GM19467 (cell line): ENCODE results near the gene GPR137B.
"Not testable (repeated sequence)": the region's sequence is repeated elsewhere in the genome, so short reads cannot be mapped to it uniquely, and the experiment has no call there.

ENCODE experiments used
- ATAC-seq: cut with Tn5 transposase; IDR thresholded peaks from one replicate; pipeline ENCODE4 v1.9.1; 2021; ENCODE audit warnings: mild to moderate bottlenecking, moderate library complexity; ENCODE audit not compliant: unreplicated experiment

GPR137B gene

GRCh38 chr1:236142253-236143103 lies at the start of gene GPR137B:
TSS of gene GPR137B (plus strand) at chr1:236142539. CDS start at chr1:236142623, 84 bp downstream.
- peak; percentile 47 for ATAC-seq

- no peak for ATAC-seq
Observed at GRCh38 chr1:236092899-236093298, 49.4 kb upstream of the GPR137B start.

- no peak for ATAC-seq
Observed at GRCh38 chr1:236095705-236096520, 46.4 kb upstream of the GPR137B start.

GRCh38 chr1:236096660-236097482 lies 45.5 kb upstream of the GPR137B start:
- ATAC-seq = not testable (repeated sequence)

GRCh38 chr1:236098267-236098666 lies 44.1 kb upstream of the GPR137B start:
- ATAC-seq = no peak

DNA sequence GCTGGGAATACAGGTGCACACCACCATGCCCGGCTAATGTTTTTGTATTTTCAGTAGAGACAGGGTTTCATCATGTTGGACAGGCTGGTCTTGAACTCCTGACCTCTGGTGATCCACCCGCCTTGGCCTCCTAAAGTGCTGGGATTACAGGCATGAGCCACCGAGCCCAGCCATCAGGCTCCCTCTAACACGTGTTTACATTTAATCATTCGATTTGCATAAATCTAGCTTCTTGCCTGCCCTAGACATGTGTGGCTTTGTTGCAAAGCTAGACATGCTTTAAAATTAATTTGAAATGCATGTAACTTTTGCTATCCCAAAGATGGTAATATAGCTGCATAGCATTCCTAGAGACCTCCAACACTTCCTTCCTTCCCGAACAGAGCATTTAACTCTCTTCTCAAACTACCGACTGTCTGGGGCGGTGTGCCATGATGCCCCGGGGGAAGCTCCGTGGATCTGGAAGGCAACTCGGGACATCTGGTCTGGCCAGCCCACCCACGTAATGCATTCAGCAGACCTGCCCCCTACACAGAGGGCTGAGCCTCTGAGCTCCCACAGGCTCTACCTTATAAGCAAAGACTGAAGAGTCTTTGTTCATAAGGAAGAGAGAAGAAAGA lies 42.9 kb upstream of the GPR137B start:
- no peak for ATAC-seq

DNA sequence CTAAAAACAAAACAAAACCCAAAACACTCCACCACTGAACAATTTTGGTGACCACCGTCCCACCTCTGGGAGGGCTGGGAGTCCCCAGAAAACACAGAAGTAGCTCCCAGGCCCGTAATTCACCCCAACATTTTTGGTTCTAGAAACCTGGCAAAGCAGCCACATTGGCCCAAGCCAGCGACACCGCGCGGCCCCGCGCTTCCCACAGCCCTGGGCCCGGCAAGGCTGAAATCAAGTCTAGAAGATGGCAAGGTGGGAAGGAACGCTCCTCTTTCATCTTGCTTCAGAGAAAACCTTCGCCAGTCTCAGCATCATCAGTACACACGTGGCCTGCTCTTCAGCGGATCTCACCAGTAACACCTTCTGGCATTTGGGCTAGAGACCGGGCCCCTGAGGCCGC lies 41.5 kb upstream of the GPR137B start:
- no peak for ATAC-seq

GRCh38 chr1:236101233-236102200 lies 40.8 kb upstream of the GPR137B start:
- no peak for ATAC-seq

- no peak for ATAC-seq
Observed at GRCh38 chr1:236102611-236103010, 39.7 kb upstream of the GPR137B start.

DNA sequence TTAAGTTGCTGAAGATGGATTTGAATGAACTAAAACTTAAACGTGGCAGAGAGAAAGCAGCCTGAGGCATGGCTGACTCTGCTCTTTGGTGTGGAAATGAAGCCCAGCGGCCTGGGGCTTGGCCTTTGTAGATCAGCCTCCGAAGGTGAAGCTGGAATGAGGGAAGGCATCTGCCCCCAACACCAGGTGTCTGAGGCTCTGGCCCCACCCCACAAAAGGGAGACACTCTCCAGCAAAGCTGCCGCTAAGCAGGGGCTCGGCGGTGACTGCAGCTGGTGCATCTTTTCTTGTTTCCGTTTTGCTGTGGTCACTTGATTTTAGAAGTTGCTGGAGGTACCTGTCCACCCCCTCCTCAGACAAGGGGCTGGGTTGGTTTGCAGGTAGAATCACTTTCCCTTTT lies 39.3 kb upstream of the GPR137B start:
- no peak for ATAC-seq

GRCh38 chr1:236103646-236104218 lies 38.6 kb upstream of the GPR137B start:
- no peak for ATAC-seq

DNA sequence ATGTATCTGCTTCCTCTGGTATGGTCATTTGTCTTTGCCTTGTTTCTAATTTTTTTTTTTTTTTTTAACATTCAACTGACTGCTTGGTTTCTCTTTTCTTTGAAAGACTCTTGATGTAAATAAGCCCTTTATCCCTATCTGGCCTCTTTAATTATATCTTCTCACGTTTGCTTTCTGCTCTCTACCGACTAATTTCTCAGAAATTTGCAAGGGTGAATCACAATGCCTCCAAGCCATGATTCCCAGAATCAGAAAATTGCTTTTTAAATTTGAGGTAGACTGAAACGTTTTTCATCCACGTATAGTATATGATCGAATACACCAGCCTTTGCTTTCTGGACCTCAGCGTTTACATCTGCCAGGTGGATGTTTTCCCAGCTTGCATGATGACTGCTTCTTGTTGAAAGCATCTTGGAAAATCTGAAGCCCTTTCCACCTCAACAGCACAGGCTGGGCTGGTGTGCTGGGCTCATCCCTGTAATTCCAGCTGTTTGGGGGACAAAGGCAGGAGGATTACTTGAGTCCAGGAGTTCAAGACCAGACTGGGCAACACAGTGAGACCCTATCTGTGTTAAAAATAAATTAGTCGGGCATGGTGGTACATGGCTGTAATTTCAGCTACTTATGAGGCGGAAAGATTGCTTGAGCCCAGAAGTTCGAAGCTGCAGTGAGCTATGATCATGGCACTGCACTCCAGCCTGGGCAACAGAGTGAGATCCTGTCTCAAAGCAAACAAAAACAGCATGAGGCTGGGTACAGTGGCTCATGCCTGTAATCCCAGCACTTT lies 35.0 kb upstream of the GPR137B start:
- ATAC-seq = no peak

DNA sequence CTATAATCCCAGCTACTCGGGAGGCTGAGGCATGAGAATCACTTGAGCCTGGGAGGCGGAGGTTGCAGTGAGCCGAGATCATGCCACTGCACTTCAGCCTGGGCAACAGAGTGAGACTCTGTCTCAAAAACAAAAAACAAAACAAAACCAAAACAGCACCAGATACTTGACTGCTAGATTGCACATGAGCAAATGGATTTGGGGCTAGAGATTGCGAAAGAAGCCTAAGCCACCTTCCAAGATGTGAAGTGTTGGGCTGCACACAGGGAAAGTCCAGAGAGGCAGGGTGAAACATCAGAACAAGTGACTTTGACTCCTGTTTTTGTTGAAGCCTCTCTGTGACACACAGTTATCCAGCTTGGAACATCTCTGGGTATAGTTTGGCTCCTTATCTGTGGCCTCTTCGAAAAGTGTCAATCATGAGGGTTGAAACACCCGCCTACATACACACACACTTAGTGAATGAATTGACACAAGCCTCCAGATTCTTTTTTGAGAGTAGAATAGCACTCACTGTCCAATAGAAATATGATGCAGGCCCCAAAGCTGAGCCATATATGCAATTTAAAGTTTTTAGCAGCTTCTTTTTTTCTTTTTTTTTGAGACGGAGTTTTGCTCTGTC lies 34.2 kb upstream of the GPR137B start:
- no peak for ATAC-seq

- ATAC-seq = no peak
Observed at GRCh38 chr1:236110137-236110536, 32.2 kb upstream of the GPR137B start.

GRCh38 chr1:236111527-236112331 lies 30.6 kb upstream of the GPR137B start:
- ATAC-seq = no peak

GRCh38 chr1:236112332-236112627 lies 30.1 kb upstream of the GPR137B start:
- ATAC-seq = no peak

GRCh38 chr1:236113324-236114032 lies 28.9 kb upstream of the GPR137B start:
- ATAC-seq = no peak
